ENCODE measurements around the gene SVEP1. TPM values are rescaled to one million over a fixed set of nuclear protein-coding genes. Genes with fewer than 3 reads are reported as not detected.

SVEP1 gene
- total and polyA plus RNA-seq, 2 donors (not counting 1 experiment from before 2014, with no cell fraction given): not detected

GRCh38 chr9:110319781-110320492 is 259.6 kb downstream of the SVEP1 start:
- POLR2A ChIA-PET: no interaction called here
- Histone ChIP-seq H3K4me2 (replicated peaks; ENCODE audit: low read depth, low read length, poor library complexity, severe bottlenecking) (no peak overlapping the region), H3K27ac (ENCODE audit: low read length in 2 of 2) (no peak overlapping the region), H3K9me3 (ENCODE audit: control extremely low read depth in 1 of 3, control insufficient read depth in 2 of 3, insufficient read depth in 1 of 3, low read length in 2 of 3) (no peaks in the 10 kb centered on the region), H3K4me1 (ENCODE audit: control insufficient read depth in 2 of 2, insufficient read depth in 2 of 2, low read length in 2 of 2) (peaks cover 5 to 12% of the 10 kb centered on the region in 2 donors), H2AFZ (ENCODE audit: insufficient read depth, low read depth, low read length, poor library complexity, severe bottlenecking) (no peak overlapping the region), H3K27me3 (replicated peaks in 1 of 4; ENCODE audit: control extremely low read depth in 1 of 4, control insufficient read depth in 3 of 4, insufficient read depth in 4 of 4, low read length in 3 of 4) (no peaks in the 10 kb centered on the region), H4K20me1 (ENCODE audit: control insufficient read depth, insufficient read depth, low read length, poor library complexity, severe bottlenecking) (no peaks in the 10 kb centered on the region), H3K4me3 (ENCODE audit: control extremely low read depth in 1 of 5, extremely low read depth in 1 of 5, insufficient read depth in 1 of 5, low read depth in 2 of 5, low read length in 4 of 5) (no peak overlapping the region), H3K9ac (ENCODE audit: low read length) (no peak overlapping the region), H3K79me2 (ENCODE audit: control insufficient read depth, insufficient read depth, low read length) (no peaks in the 10 kb centered on the region), H3K36me3 (replicated peaks in 1 of 2; ENCODE audit: control extremely low read depth in 1 of 2, control insufficient read depth in 1 of 2, extremely low read depth in 1 of 2, insufficient read depth in 2 of 2, low read length in 1 of 2) (no peaks in the 10 kb centered on the region)
- H3K27ac Mint-ChIP-seq: no peak overlapping the region
- CTCF ChIA-PET: no interaction called here
- no CpG with 5 or more reads among the region's 4 CpGs for WGBS (ENCODE audit: insufficient coverage)
- intact Hi-C loops (cut with micrococcal nuclease): no loop called here
- H3K4me1 Mint-ChIP-seq: peaks cover 12% of the 10 kb centered on the region
- H3K27me3 Mint-ChIP-seq: peaks cover 9% of the 10 kb centered on the region
- no peak overlapping the region for H3K4me3 Mint-ChIP-seq
- no peak for TF ChIP-seq EZH2 (IDR thresholded peaks at IDR 0.05; ENCODE audit: borderline replicate concordance, insufficient read depth, low read depth, low read length, poor library complexity, severe bottlenecking)
- TF ChIP-seq CTCF (IDR thresholded peaks at IDR 0.05): no peak
- H3K9me3 Mint-ChIP-seq (ENCODE audit: insufficient read depth): no peaks in the 10 kb centered on the region
- DNase-seq (no peak), ATAC-seq (ENCODE audit: low read depth) (no peak)

GRCh38 chr9:110317911-110318310 is 261.6 kb downstream of the SVEP1 start:
- ATAC-seq (ENCODE audit: low read depth): no peak
- Mint-ChIP-seq H3K4me1 (peaks cover 12% of the 10 kb centered on the region), H3K27me3 (peaks cover 6% of the 10 kb centered on the region), H3K9me3 (ENCODE audit: insufficient read depth) (no peaks in the 10 kb centered on the region), H3K27ac (no peak overlapping the region), H3K4me3 (no peak overlapping the region)
- intact Hi-C loops (cut with micrococcal nuclease): no loop called here
- no peak for TF ChIP-seq CTCF (IDR thresholded peaks at IDR 0.05)
- no peak for TF ChIP-seq EZH2 (IDR thresholded peaks at IDR 0.05; ENCODE audit: borderline replicate concordance, insufficient read depth, low read depth, low read length, poor library complexity, severe bottlenecking)
- Histone ChIP-seq H3K36me3 (replicated peaks in 1 of 2; ENCODE audit: control extremely low read depth in 1 of 2, control insufficient read depth in 1 of 2, extremely low read depth in 1 of 2, insufficient read depth in 2 of 2, low read length in 1 of 2) (no peaks in the 10 kb centered on the region), H2AFZ (ENCODE audit: insufficient read depth, low read depth, low read length, poor library complexity, severe bottlenecking) (no peak overlapping the region), H3K79me2 (ENCODE audit: control insufficient read depth, insufficient read depth, low read length) (no peaks in the 10 kb centered on the region), H3K4me3 (ENCODE audit: control extremely low read depth in 1 of 5, extremely low read depth in 1 of 5, insufficient read depth in 1 of 5, low read depth in 2 of 5, low read length in 4 of 5) (no peak overlapping the region), H3K4me2 (replicated peaks; ENCODE audit: low read depth, low read length, poor library complexity, severe bottlenecking) (no peak overlapping the region), H3K27ac (ENCODE audit: low read length in 2 of 2) (no peak overlapping the region), H3K4me1 (ENCODE audit: control insufficient read depth in 2 of 2, insufficient read depth in 2 of 2, low read length in 2 of 2) (peaks cover 5 to 12% of the 10 kb centered on the region in 2 donors), H4K20me1 (ENCODE audit: control insufficient read depth, insufficient read depth, low read length, poor library complexity, severe bottlenecking) (no peaks in the 10 kb centered on the region), H3K9ac (ENCODE audit: low read length) (no peak overlapping the region), H3K9me3 (ENCODE audit: control extremely low read depth in 1 of 3, control insufficient read depth in 2 of 3, insufficient read depth in 1 of 3, low read length in 2 of 3) (peaks cover 0 to 4% (median 0%) of the 10 kb centered on the region in 3 donors), H3K27me3 (replicated peaks in 1 of 4; ENCODE audit: control extremely low read depth in 1 of 4, control insufficient read depth in 3 of 4, insufficient read depth in 4 of 4, low read length in 3 of 4) (no peaks in the 10 kb centered on the region)
- CTCF ChIA-PET: no interaction called here
- DNase-seq: no peak
- POLR2A ChIA-PET: no interaction called here
- WGBS (ENCODE audit: insufficient coverage): 100% methylated on average over 1 of the region's 4 CpGs

All from B cell (primary cell).